ENCODE data around the gene CYP46A1.

CYP46A1 gene

GRCh38 chr14:99699861-99700260 lies 15.8 kb downstream of the CYP46A1 start:
- ChIA-PET CTCF (interaction anchor here (1.3 kb wide), 1 partner anchor 12 kb away, joined by 3 read pairs; no protein-coding TSS in a partner anchor), POLR2A (no interaction called here)
- H3K4me3 ChIP-seq (ENCODE audit: low read depth, low read length), result no peak overlapping the region
- H3K4me1 ChIP-seq (ENCODE audit: control insufficient read depth, insufficient read depth, low read length), result no peaks in the 10 kb centered on the region
- no peaks in the 10 kb centered on the region; the same call in none of the 2 replicates for H3K9me3 ChIP-seq (ENCODE audit: control insufficient read depth, insufficient read depth, low read depth, low read length)
- H3K27ac ChIP-seq (ENCODE audit: extremely low read depth, low read depth, low read length), result no peak overlapping the region
- no peaks in the 10 kb centered on the region for H3K36me3 ChIP-seq (ENCODE audit: control insufficient read depth in 2 of 2, insufficient read depth in 1 of 2, low read length in 2 of 2)
- TF ChIP-seq, protein P1, sequence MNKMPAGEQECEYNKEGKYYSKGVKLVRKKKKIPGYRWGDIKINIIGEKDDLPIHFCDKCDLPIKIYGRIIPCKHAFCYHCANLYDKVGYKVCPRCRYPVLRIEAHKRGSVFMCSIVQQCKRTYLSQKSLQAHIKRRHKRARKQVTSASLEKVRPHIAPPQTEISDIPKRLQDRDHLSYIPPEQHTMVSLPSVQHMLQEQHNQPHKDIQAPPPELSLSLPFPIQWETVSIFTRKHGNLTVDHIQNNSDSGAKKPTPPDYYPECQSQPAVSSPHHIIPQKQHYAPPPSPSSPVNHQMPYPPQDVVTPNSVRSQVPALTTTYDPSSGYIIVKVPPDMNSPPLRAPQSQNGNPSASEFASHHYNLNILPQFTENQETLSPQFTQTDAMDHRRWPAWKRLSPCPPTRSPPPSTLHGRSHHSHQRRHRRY (tag by site-specific recombination; IDR thresholded peaks at IDR 0.05), result no peak
- TF ChIP-seq ZNF114 (tag by site-specific recombination; IDR thresholded peaks at IDR 0.05), result no peak
- no peak for TF ChIP-seq ZNF677 (tag by site-specific recombination; IDR thresholded peaks at IDR 0.05)
- no peak for TF ChIP-seq REST (tag by site-specific recombination; IDR thresholded peaks at IDR 0.05)
- no peak for TF ChIP-seq ZNF274 (IDR thresholded peaks at IDR 0.05; ENCODE audit: low read length)
- TF ChIP-seq ZNF274 (tag by site-specific recombination; IDR thresholded peaks at IDR 0.05; ENCODE audit: borderline replicate concordance), result no peak
- no peak for TF ChIP-seq OVOL3 (tag by site-specific recombination; IDR thresholded peaks at IDR 0.05)
- TF ChIP-seq, protein P2, sequence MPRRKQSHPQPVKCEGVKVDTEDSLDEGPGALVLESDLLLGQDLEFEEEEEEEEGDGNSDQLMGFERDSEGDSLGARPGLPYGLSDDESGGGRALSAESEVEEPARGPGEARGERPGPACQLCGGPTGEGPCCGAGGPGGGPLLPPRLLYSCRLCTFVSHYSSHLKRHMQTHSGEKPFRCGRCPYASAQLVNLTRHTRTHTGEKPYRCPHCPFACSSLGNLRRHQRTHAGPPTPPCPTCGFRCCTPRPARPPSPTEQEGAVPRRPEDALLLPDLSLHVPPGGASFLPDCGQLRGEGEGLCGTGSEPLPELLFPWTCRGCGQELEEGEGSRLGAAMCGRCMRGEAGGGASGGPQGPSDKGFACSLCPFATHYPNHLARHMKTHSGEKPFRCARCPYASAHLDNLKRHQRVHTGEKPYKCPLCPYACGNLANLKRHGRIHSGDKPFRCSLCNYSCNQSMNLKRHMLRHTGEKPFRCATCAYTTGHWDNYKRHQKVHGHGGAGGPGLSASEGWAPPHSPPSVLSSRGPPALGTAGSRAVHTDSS (tag by site-specific recombination; IDR thresholded peaks at IDR 0.05), result no peak
- no peak for TF ChIP-seq ZNF510 (tag by site-specific recombination; IDR thresholded peaks at IDR 0.05; ENCODE audit: insufficient replicate concordance)
- no peak for TF ChIP-seq BCL11A (tag by site-specific recombination; IDR thresholded peaks at IDR 0.05; ENCODE audit: low read depth)
- TF ChIP-seq, protein P3, sequence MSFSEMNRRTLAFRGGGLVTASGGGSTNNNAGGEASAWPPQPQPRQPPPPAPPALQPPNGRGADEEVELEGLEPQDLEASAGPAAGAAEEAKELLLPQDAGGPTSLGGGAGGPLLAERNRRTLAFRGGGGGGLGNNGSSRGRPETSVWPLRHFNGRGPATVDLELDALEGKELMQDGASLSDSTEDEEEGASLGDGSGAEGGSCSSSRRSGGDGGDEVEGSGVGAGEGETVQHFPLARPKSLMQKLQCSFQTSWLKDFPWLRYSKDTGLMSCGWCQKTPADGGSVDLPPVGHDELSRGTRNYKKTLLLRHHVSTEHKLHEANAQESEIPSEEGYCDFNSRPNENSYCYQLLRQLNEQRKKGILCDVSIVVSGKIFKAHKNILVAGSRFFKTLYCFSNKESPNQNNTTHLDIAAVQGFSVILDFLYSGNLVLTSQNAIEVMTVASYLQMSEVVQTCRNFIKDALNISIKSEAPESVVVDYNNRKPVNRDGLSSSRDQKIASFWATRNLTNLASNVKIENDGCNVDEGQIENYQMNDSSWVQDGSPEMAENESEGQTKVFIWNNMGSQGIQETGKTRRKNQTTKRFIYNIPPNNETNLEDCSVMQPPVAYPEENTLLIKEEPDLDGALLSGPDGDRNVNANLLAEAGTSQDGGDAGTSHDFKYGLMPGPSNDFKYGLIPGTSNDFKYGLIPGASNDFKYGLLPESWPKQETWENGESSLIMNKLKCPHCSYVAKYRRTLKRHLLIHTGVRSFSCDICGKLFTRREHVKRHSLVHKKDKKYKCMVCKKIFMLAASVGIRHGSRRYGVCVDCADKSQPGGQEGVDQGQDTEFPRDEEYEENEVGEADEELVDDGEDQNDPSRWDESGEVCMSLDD (tag by site-specific recombination; IDR thresholded peaks at IDR 0.05), result no peak

GRCh38 chr14:99700379-99700778 lies 16.3 kb downstream of the CYP46A1 start:
- Histone ChIP-seq H3K27ac (ENCODE audit: extremely low read depth, low read depth, low read length) (no peak overlapping the region), H3K36me3 (ENCODE audit: control insufficient read depth in 2 of 2, insufficient read depth in 1 of 2, low read length in 2 of 2) (no peaks in the 10 kb centered on the region), H3K4me3 (ENCODE audit: low read depth, low read length) (no peak overlapping the region), H3K9me3 (ENCODE audit: control insufficient read depth, insufficient read depth, low read depth, low read length) (no peaks in the 10 kb centered on the region; the same call in none of the 2 replicates), H3K4me1 (ENCODE audit: control insufficient read depth, insufficient read depth, low read length) (no peaks in the 10 kb centered on the region)
- POLR2A ChIA-PET, result no interaction called here
- CTCF ChIA-PET, result interaction anchor here (0.6 to 1.5 kb wide), 2 partner anchors 9 to 12 kb away, joined by 3 to 11 read pairs; no protein-coding TSS in a partner anchor
- TF ChIP-seq, protein P4, sequence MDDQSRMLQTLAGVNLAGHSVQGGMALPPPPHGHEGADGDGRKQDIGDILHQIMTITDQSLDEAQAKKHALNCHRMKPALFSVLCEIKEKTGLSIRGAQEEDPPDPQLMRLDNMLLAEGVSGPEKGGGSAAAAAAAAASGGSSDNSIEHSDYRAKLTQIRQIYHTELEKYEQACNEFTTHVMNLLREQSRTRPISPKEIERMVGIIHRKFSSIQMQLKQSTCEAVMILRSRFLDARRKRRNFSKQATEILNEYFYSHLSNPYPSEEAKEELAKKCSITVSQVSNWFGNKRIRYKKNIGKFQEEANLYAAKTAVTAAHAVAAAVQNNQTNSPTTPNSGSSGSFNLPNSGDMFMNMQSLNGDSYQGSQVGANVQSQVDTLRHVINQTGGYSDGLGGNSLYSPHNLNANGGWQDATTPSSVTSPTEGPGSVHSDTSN (CRISPR knock-in tag; IDR thresholded peaks at IDR 0.05), result no peak
- TF ChIP-seq ZSCAN18 (tag by site-specific recombination; IDR thresholded peaks at IDR 0.05), result no peak
- no peak for TF ChIP-seq GFI1B (tag by site-specific recombination; IDR thresholded peaks at IDR 0.05)
- no peak for TF ChIP-seq ZNF132 (tag by site-specific recombination; IDR thresholded peaks at IDR 0.05; ENCODE audit: borderline replicate concordance)
- no peak for TF ChIP-seq ZNF394 (tag by site-specific recombination; IDR thresholded peaks at IDR 0.05; ENCODE audit: borderline replicate concordance)
- TF ChIP-seq ZNF530 (tag by site-specific recombination; IDR thresholded peaks at IDR 0.05; ENCODE audit: low read depth), result no peak
- TF ChIP-seq ZNF473 (tag by site-specific recombination; IDR thresholded peaks at IDR 0.05), result no peak
- TF ChIP-seq ZNF157 (tag by site-specific recombination; IDR thresholded peaks at IDR 0.05), result no peak
- TF ChIP-seq ZNF626 (tag by site-specific recombination; IDR thresholded peaks at IDR 0.05), result no peak
